ENCODE results near the gene AGFG2.
A peak's percentile ranks its signal among the peaks of the same experiment; 100 is the strongest.
"Not testable (repeated sequence)": the region's sequence is repeated elsewhere in the genome, so short reads cannot be mapped to it uniquely, and the experiment has no call there.

Gene AGFG2

GRCh38 chr7:100539436-100540006 lies 518 bp downstream of the AGFG2 start:
- peak in 1 of 2 donors; percentile 38 for DNase-seq
- Mint-ChIP-seq H3K4me1 (peaks cover 61% of the 10 kb centered on the region), H3K27ac (peak overlapping the region; percentile 96 to 98), H3K4me3 (peak overlapping the region; percentile 85 to 97), H3K9me3 (no peaks in the 10 kb centered on the region), H3K27me3 (no peaks in the 10 kb centered on the region)
- no peak for ATAC-seq

DNA sequence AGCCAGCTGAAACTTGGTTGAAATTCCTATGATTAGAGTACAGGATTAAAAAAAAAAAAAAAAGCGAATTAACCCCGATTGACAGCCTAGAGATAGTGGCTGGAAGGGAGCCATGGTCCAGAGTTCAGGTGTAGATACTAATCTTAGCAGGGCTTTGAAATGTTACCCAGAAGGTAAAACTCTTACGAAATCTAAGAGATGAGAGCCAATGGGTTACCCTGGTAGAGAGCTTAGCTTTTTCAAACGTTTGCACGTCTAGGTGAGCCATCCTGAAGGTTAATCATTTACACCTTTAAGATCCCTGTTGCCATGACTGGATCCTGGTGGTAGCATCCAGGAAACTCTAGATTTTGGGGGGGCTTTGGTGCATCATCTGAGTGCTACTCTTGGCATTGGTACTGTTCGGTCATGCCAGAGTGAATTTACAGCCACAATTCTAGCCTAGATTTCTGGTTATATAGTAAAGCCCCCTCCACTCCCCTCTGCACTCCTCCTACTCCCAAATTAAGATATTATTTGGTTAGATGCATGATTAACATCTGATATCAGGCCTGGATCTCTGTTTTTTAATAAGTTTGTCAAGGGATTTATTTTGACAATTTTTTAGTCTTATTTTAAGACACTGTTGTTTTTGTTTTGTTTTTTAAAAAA lies 1.2 kb downstream of the AGFG2 start:
- Mint-ChIP-seq H3K4me3 (peak overlapping the region; percentile 85 to 97), H3K27ac (peak overlapping the region; percentile 75 to 86), H3K27me3 (no peaks in the 10 kb centered on the region), H3K9me3 (no peaks in the 10 kb centered on the region), H3K4me1 (peaks cover 67% of the 10 kb centered on the region)
- DNase-seq (no peak), ATAC-seq (no peak)

DNA sequence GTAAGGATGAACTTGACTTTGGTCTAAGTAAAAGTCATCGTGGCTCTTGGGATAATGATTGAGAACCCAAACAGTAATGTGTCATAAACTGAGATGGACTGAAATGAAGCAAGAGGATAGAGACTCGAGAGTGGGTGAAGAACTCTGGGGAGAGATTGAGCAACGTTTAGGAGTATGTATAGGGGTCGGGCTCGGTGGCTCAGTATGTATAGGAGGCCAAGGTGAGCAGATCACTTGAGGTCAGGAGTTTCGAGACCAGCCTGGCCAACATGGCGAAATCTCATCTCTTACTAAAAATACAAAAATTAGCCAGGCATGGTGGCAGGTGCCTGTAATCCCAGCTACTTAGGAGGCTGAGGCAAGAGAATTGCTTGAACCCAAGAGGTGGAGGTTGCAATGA lies 2.3 kb downstream of the AGFG2 start:
- not testable (repeated sequence) for DNase-seq
- H3K4me3 Mint-ChIP-seq, result peak overlapping the region; percentile 85 to 97

DNA sequence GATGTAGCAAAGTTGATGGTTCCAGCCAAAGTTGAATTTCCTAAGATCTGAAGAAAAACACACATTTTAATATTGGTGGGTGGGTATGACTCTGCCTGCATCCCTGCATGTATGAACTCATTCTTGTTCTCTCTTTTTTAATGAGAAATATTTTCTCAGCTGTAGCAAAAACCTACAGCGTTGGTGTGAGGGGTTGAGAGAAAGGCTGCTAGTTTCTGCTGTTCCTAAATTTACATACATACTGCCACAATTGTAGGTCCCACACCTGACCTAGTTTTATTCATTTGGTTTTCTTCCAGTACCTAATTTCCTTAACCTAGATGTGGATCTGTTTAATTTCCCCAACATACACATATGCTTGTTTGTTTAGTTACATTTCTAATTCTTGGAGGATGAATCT lies 4.6 kb downstream of the AGFG2 start:
- H3K4me1 Mint-ChIP-seq, result peaks cover 90% of the 10 kb centered on the region
- no peak for ATAC-seq
- DNase-seq, result no peak
- H3K9me3 Mint-ChIP-seq, result no peaks in the 10 kb centered on the region
- H3K27me3 Mint-ChIP-seq, result no peaks in the 10 kb centered on the region
- peak overlapping the region; percentile 85 to 97 for H3K4me3 Mint-ChIP-seq
- H3K27ac Mint-ChIP-seq, result peak overlapping the region; percentile 92 to 95

More for the DNA sequence above, 2.3 kb downstream of the AGFG2 start:
- not testable (repeated sequence) for H3K9me3 Mint-ChIP-seq, ATAC-seq, H3K27me3 Mint-ChIP-seq
- Mint-ChIP-seq H3K4me1 (peaks cover 78% of the 10 kb centered on the region), H3K27ac (peak overlapping the region in 1 of 2 donors; percentile 61)

DNA sequence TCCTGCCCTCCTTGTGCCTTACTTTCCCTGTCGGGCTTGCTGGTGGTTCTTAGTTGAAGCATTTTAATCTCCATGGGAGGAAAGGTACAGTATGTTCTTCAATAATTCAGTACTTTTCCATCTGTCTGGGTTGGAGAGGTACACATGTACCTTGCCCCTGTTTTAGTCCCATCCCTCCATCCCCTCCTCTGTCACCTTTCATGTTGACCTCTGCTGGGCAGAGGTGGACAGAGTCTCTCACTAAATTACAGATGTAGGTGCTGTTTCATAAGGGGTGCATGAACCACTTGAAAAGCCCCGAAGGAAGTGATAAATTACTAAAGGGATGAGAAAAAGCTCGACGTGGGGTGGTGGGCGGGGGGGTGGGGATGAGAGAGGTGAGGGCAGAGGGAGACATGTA lies 5.4 kb downstream of the AGFG2 start:
- Mint-ChIP-seq H3K4me1 (peaks cover 98% of the 10 kb centered on the region), H3K27me3 (no peaks in the 10 kb centered on the region), H3K9me3 (no peaks in the 10 kb centered on the region), H3K4me3 (peak overlapping the region; percentile 85 to 97), H3K27ac (peak overlapping the region; percentile 92 to 95)
- no peak for DNase-seq
- no peak for ATAC-seq

DNA sequence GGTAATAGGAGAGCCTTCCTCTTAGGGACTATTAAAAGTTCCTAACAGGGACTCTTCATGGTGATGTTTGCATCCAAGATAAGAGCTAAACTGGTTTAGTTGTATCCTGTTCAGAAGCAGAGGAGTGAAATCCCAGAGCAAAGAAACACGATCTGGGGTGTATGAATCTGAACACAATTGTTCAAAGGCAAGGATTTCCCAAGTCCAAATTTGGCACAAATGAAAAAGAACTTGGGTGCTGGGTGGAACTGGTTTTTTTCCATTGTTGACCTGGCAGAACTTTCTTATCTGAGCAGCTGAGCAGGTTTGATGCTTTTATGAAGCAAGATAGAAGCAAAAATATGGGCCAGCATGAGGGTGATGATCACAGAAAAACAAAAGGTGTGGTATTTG lies 6.0 kb downstream of the AGFG2 start:
- H3K9me3 Mint-ChIP-seq, result no peaks in the 10 kb centered on the region
- ATAC-seq (no peak), DNase-seq (no peak)
- H3K27ac Mint-ChIP-seq, result peak overlapping the region; percentile 92 to 95
- peak overlapping the region; percentile 85 to 97 for H3K4me3 Mint-ChIP-seq
- peaks cover 99% of the 10 kb centered on the region for H3K4me1 Mint-ChIP-seq
- H3K27me3 Mint-ChIP-seq, result no peaks in the 10 kb centered on the region

GRCh38 chr7:100545360-100546128 lies 6.5 kb downstream of the AGFG2 start:
- peaks cover 100% of the 10 kb centered on the region for H3K4me1 Mint-ChIP-seq

GRCh38 chr7:100546129-100546925 lies 7.3 kb downstream of the AGFG2 start:
- peak overlapping the region; percentile 92 to 95 for H3K27ac Mint-ChIP-seq
- H3K4me3 Mint-ChIP-seq, result peak overlapping the region; percentile 85 to 97
- DNase-seq, result peak; percentile 44 to 48
- peak; percentile 50 for ATAC-seq
- H3K9me3 Mint-ChIP-seq, result no peaks in the 10 kb centered on the region
- no peaks in the 10 kb centered on the region for H3K27me3 Mint-ChIP-seq
- peaks cover 96% of the 10 kb centered on the region for H3K4me1 Mint-ChIP-seq

More at GRCh38 chr7:100545360-100546128, 6.5 kb downstream of the AGFG2 start:
- Mint-ChIP-seq H3K9me3 (no peaks in the 10 kb centered on the region), H3K27ac (peak overlapping the region; percentile 92 to 95), H3K4me3 (peak overlapping the region; percentile 85 to 97), H3K27me3 (no peaks in the 10 kb centered on the region)
- peak; percentile 88 for ATAC-seq
- peak; percentile 75 to 85 for DNase-seq

- DNase-seq (no peak), ATAC-seq (no peak)
- Mint-ChIP-seq H3K4me3 (peak overlapping the region; percentile 85 to 97), H3K27ac (peak overlapping the region; percentile 78 to 95), H3K4me1 (peaks cover 87% of the 10 kb centered on the region), H3K9me3 (no peaks in the 10 kb centered on the region), H3K27me3 (no peaks in the 10 kb centered on the region)
Observed at GRCh38 chr7:100546926-100547800, 8.2 kb downstream of the AGFG2 start.

- no peak for DNase-seq
Observed at GRCh38 chr7:100547872-100548271, 8.9 kb downstream of the AGFG2 start.

GRCh38 chr7:100548446-100548845 lies 9.4 kb downstream of the AGFG2 start:
- H3K4me1 Mint-ChIP-seq, result peaks cover 75% of the 10 kb centered on the region
- H3K27me3 Mint-ChIP-seq, H3K9me3 Mint-ChIP-seq, DNase-seq, ATAC-seq: not testable (repeated sequence)
- H3K4me3 Mint-ChIP-seq, result peak overlapping the region; percentile 17 to 46
- H3K27ac Mint-ChIP-seq, result peak overlapping the region; percentile 42 to 47

More at GRCh38 chr7:100547872-100548271, 8.9 kb downstream of the AGFG2 start:
- no peak for ATAC-seq
- Mint-ChIP-seq H3K4me1 (peaks cover 80% of the 10 kb centered on the region), H3K27ac (peak overlapping the region; percentile 78 to 95), H3K4me3 (peak overlapping the region; percentile 85 to 97), H3K27me3 (no peaks in the 10 kb centered on the region), H3K9me3 (no peaks in the 10 kb centered on the region)

DNA sequence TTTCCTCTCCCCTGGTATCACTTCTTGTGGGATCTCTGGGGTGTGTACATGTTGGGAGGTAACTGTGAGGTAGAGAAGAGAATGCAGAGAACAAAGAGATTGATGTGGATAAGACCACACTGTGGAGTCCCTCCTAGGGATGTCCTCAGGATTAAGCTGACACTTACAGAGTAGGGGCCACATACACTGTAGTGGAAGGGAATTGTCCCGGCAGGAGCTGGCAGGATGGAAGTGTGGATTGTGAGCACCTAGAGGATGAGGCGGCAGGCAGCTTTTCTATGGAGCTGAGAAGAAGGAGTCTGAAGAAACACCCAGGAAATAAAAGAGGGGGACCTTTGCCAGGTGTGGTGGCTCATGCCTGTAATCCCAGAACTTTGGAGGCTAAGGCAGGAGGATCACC lies 13.5 kb downstream of the AGFG2 start:
- ATAC-seq (no peak), DNase-seq (no peak)
- H3K4me1 Mint-ChIP-seq, result peaks cover 41% of the 10 kb centered on the region
- H3K27ac Mint-ChIP-seq, result peak overlapping the region; percentile 61 to 71
- H3K9me3 Mint-ChIP-seq, result no peaks in the 10 kb centered on the region
- H3K4me3 Mint-ChIP-seq, result no peak overlapping the region
- H3K27me3 Mint-ChIP-seq, result no peaks in the 10 kb centered on the region

GRCh38 chr7:100553032-100553431 lies 14.0 kb downstream of the AGFG2 start:
- Mint-ChIP-seq H3K27ac (no peak overlapping the region), H3K4me3 (no peak overlapping the region), H3K4me1 (peaks cover 36% of the 10 kb centered on the region), H3K9me3 (no peaks in the 10 kb centered on the region), H3K27me3 (no peaks in the 10 kb centered on the region)
- no peak for ATAC-seq
- DNase-seq, result no peak

GRCh38 chr7:100555701-100556100 lies 16.7 kb downstream of the AGFG2 start:
- ATAC-seq (no peak), DNase-seq (no peak)
- peaks cover 25% of the 10 kb centered on the region for H3K4me1 Mint-ChIP-seq
- no peaks in the 10 kb centered on the region for H3K27me3 Mint-ChIP-seq
- H3K27ac Mint-ChIP-seq, result peak overlapping the region; percentile 13 to 33
- H3K4me3 Mint-ChIP-seq, result no peak overlapping the region
- H3K9me3 Mint-ChIP-seq, result no peaks in the 10 kb centered on the region

All from stimulated activated naive CD8-positive, alpha-beta T cell treated with anti-CD3 and anti-CD28 coated beads, Interleukin-15, amount 100 ng/mL, for 72 hours (primary cell).